ENCODE results near the gene LYZL1.
"Not testable (repeated sequence)": the region's sequence is repeated elsewhere in the genome, so short reads cannot be mapped to it uniquely, and the experiment has no call there.

Gene LYZL1

DNA sequence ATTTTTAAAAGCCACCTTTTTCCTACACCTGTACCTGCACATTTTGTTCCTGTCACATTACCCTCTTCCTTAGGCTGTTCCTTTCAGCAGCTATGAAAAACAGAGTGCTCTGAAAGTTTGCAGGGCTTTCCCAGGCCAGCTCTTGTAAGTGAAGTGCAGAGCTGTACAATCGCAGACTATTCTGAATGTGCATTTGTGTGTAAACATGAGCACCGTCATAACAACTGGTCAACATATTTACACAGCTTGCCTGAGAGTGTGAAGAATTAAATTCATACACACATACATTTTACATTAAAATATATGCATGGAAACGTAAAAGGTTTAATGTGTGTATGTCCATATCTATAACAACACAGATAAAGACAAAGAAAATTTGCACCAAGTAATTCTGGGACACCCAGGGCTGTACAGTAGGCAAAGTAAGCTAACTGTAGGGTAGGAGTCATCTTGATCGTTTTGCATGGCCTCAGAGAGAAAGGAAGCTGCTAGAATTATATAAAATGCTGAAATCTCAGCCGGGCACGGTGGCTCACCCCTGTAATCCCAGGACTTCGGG lies 23.6 kb upstream of the LYZL1 start:
- no peak for DNase-seq

DNA sequence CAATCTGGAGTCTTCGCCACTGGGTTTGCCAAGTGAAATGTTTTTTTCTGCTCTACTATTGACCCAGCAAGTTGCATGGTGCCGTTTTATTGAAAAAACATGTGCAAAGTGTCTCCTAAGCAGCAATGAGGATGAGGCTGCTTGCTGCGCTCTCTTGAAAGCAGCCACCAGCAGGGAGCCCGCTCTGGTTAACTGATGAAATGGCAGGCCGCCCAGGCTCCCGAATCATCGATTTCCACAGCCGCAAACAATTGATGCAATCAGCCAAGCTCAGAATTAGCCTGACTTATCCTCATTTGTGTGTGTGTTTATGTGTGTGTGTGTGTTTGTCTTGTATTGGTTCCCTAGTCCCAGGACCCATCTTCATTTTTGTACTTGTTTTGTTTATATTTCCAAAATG lies 22.2 kb upstream of the LYZL1 start:
- DNase-seq: no peak

- DNase-seq: no peak
These were observed 20.9 kb upstream of the LYZL1 start for GRCh38 chr10:29268011-29268410.

- no peak for DNase-seq
These were observed 19.4 kb upstream of the LYZL1 start for GRCh38 chr10:29269486-29269885.

DNA sequence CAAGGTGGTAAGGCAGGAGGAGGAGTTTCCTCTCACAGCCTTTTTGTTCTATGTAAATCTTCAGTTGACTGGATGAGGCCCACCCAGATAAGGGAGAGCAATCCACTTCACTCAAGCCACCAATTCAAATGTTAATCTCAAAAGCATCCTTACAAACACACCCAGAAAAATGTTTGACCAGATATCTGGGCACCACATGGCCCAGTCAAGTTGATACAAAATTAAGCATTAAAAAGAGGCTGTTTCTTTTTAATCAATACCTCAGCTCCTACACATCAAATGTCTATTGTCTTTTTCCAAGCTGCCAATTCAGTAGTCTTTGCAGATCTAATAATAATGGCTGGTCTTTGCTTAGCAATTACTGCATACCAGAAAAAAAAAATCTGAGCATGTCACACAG lies 18.0 kb upstream of the LYZL1 start:
- no peak for DNase-seq

- no peak for DNase-seq
These were observed 17.0 kb upstream of the LYZL1 start for GRCh38 chr10:29271877-29272276.

- DNase-seq: no peak
These were observed 15.4 kb upstream of the LYZL1 start for GRCh38 chr10:29273478-29273877.

DNA sequence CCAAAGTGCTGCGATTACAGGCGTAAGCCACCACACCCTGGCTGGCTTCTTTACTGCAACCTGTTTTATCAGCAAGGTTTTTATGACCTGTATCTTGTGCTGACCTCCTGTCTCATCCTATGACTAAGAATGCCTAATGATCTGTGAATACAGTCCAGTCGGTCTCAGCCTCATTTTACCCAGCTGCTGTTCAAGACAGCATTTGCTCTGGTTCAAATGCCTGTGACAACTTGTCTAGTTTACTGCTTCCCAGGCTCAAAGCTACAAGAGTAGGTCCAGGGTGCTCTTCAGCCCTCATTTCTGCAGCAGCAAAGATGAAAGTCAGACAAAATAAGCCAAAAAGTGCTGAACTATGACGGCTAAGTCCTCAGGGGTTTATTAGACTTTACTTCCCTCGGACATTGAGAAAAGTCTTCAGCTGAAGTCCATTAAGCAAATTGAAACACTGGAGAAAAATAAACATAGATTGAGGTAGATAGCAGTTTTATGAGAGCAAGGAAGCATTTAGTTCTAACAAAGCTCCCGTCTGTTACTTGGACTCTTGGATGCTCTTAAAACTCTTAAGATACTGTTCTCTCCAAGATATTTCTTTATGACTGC lies 12.5 kb upstream of the LYZL1 start:
- no peak for DNase-seq

DNA sequence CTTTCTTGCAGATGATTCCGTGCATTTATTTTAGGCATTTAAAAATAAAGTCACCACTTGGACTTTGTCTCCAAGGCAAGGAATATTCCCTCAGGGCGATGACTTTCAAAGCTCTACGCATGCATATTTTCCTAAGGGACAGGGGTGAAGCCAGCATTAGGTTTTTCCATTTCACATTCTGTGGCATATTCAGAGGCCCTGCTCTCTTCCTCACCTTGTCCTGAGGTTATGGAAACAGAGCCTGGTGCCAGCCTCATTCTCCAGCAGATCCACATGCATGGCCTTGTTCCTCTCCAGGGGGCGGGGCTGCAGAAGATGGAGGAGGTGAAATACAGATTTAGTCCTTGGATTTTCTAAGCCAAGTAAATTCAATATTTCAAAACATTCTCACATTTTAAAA lies 11.6 kb upstream of the LYZL1 start:
- DNase-seq: no peak

GRCh38 chr10:29279779-29280487 lies 8.9 kb upstream of the LYZL1 start:
- no peak for DNase-seq

GRCh38 chr10:29280488-29280840 lies 8.4 kb upstream of the LYZL1 start:
- no peak for DNase-seq

DNA sequence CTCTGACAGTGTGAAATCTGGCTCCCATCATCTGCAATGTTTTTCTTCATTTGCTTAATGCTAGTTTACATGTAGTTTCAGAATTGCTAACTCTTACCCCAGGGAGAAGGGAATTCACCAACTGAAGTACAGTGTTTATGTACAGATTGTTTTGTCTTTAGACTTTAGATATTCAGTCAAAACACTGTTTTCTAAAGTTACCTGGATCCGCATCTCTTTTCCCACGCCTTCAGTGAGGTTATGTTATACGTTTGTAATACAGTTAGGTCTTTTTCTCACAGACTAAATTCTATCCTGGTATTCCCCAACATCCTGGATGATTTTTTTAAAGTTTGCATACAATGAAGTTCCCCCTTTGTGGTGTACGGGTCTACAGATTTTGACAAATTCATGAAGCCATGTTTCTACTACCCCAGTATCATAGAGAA lies 3.2 kb upstream of the LYZL1 start:
- no peak for DNase-seq

GRCh38 chr10:29287635-29288034 lies 1.2 kb upstream of the LYZL1 start:
- DNase-seq: no peak

DNA sequence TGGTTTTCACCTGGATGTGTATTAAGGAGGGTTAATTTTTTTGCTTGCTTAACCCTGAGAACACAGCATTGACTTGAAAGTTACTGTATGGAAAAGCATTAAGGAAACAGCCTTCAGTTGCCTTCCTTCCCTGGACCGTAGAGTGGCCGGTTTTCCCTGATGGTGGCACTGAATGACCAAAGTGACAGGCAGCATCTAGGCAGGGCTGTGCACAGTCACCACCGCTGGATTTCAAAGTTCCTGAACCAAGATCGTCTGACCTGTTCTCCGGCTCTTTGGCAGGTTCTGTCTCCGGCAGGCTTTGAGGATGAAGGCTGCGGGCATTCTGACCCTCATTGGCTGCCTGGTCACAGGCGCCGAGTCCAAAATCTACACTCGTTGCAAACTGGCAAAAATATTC lies 2.7 kb downstream of the LYZL1 start:
- not testable (repeated sequence) for DNase-seq

DNA sequence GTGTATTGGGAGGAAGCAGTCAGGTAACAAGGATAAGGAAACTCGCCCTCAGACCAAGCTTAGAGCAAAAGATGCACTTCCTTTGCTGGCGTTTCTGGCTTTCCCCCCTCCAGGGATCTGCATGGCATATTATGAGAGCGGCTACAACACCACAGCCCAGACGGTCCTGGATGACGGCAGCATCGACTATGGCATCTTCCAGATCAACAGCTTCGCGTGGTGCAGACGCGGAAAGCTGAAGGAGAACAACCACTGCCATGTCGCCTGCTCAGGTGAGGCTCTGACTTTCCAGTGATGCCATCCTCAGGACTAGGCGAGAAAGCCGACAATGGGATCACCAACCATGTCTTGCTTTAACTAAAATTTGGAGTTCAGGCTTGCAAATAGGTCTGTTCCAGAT lies 3.5 kb downstream of the LYZL1 start:
- not testable (repeated sequence) for DNase-seq

- no peak for DNase-seq
These were observed 6.9 kb downstream of the LYZL1 start for GRCh38 chr10:29295813-29296212.

DNA sequence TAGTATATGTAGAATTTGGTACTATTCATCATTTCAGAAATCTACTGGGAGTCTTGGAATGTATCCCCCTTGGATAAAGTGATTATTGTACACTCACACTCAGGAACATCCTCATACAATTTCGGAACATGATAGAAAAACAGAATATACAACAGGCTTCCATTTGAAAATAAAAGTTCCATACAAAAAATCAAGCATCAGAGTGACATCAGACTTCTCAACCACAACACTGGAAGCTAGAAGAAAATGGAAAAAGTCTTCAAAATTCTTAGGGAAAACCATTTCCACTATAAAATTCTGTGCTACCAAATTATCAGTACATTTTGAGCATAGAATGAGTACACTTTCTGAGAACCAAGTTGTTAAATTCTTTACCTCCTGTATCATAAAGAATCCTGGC lies 8.8 kb downstream of the LYZL1 start:
- no peak for DNase-seq

DNA sequence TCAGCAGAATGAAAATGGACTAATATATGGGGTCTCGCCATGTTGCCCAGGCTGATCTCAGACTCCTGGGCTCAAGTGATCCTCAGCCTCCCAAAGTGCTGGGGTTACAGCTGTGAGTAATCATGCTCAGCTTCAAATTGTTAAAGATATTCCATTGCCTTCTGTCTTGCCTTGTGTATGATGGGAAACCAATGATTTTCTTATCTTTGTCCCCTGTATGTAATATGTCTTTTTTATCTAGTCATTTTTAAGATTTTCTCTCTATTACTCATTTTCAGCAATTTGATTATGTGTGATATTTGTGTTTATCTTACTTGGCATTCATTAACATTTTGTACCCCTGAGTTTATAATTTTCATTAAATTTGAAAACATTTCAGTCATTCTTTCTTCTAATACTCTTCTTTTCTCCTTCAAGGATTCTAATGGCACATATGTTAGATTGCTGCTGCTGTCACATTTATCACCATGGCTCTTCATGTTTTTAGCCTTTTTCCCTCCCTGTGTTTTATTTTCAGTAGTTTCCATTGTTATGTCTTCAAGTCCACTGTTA lies 12.6 kb downstream of the LYZL1 start:
- no peak for DNase-seq

GRCh38 chr10:29302499-29302898 lies 13.6 kb downstream of the LYZL1 start:
- no peak for DNase-seq

- DNase-seq: no peak
These were observed 15.6 kb downstream of the LYZL1 start for GRCh38 chr10:29304264-29304994.

DNA sequence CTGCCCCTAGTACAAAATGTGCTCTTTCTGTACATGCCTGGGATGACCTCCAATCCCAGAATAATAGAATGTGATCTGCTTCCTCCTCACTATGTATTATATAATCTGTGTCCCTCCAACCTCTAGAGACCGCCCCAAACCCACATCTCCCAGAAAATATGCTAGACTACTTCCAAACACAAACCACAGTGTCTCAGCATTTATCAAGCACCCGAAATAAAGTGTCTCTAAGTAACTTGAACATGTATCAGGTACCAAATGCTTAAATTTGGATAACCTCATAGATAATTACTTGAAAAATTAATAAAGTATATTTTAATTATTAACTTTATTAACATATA lies 16.1 kb downstream of the LYZL1 start:
- no peak for DNase-seq

DNA sequence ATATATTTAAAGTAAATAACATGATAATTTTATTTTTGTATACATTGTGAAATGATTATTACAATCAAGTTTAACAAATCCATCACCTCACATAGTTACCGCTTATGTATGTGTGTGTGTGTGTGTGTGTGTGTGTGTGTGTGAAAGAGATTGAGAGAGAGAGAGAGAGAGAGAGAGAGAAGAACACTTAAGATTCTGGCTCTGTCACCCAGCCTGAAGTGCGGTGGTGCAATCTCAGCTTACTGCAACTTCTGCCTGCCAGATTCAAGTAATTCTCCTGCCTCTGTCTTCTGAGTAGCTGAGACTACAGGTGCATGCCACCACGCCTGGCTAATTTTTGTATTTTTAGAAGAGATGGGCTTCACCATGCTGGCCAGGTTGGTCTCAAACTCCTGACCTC lies 17.8 kb downstream of the LYZL1 start:
- DNase-seq: no peak

DNA sequence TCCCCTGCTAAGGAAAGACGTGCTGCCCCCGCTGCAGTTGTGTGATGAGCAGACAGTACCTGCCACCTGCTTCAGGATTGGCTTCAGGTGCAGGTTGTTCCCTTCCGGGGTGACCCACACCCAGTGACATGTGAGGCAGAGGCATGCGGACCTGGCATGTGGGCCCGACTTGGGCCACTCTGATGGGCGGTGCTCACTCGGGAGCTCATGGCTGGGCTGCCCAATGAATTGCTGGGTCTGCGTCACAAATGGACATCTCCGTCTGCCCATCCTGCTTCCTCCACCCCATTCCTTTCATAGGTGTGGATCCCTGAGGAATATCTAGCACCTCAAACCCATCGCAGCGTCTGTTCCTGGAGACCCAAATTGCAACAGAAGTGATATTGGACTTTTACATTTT lies 19.3 kb downstream of the LYZL1 start:
- not testable (repeated sequence) for DNase-seq

DNA sequence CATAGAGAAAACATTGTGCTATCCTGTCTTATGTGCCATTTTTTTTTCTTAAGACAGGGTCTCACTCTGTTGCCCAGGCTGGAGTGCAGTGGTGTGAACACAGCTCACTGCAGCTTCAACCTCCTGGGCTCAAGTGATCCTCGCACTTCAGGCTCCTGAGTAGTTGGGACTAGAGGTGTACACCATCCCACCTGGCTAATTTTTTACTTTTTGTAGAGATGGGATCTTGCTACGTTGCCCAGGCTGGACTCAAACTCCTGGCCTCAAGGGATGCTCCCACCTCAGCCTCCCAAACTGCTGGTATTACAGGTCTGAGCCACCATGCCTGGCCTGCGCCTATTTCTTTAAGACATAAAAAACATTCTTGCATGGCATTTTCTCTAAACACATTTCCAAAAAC lies 20.6 kb downstream of the LYZL1 start:
- no peak for DNase-seq

Measured in activated effector memory CD4-positive, alpha-beta T cell treated with Interleukin-2 at 50 U/mL for 16 hours (primary cell).